HEK293T (cell line): ENCODE results near the gene NANOS2.

Source experiments
- ARNT ChIP-seq: fragments of 450-650 bp; IDR thresholded peaks from 2 replicates; pipeline ENCODE4 v1.6.1; 2017; ENCODE audit warnings: mild to moderate bottlenecking
- CTBP1 ChIP-seq: fragments of 450-650 bp; IDR thresholded peaks from 2 replicates; pipeline ENCODE4 v1.6.1; 2016; ENCODE audit warnings: borderline replicate concordance
- FOXA1 ChIP-seq: fragments of 450-650 bp; IDR thresholded peaks from 2 replicates; pipeline ENCODE4 v1.6.1; 2016; ENCODE audit warnings: mild to moderate bottlenecking
- FOXM1 ChIP-seq: fragments of 450-650 bp; IDR thresholded peaks from 2 replicates; pipeline ENCODE4 v1.6.1; 2017; ENCODE audit warnings: mild to moderate bottlenecking, borderline replicate concordance
- NFRKB ChIP-seq: fragments of 450-650 bp; IDR thresholded peaks from 2 replicates; pipeline ENCODE4 v1.6.1; 2016; ENCODE audit warnings: mild to moderate bottlenecking, moderate library complexity
- PKNOX1 ChIP-seq: fragments of 450-650 bp; IDR thresholded peaks from 2 replicates; pipeline ENCODE4 v1.6.1; 2016
- SP1 ChIP-seq: fragments of 450-650 bp; IDR thresholded peaks from 2 replicates; pipeline ENCODE4 v1.6.1; 2017
- TARDBP ChIP-seq: fragments of 450-650 bp; IDR thresholded peaks from 2 replicates; pipeline ENCODE4 v1.6.1; 2016
- ZNF384 ChIP-seq: fragments of 450-650 bp; IDR thresholded peaks from 2 replicates; pipeline ENCODE4 v1.6.1; 2016

GRCh38 chr19:45938733-45939319 lies 24.2 kb upstream of the NANOS2 start:
- TF ChIP-seq FOXA1 (no peak), FOXM1 (no peak), CTBP1 (no peak), ZNF384 (no peak), NFRKB (no peak), TARDBP (no peak), PKNOX1 (no peak), ARNT (no peak), SP1 (no peak)
